Liver (tissue), 3 donors: ENCODE results near the gene NEIL1.

Experiments used
- EGR1 ChIP-seq, 2 donors: IDR thresholded peaks; 2 replicates each; pipeline ENCODE4 v1.6.1; 2016 to 2018; ENCODE audit warnings: antibody characterized with exemption in 2 of 2, low read depth in 2 of 2
- JUND ChIP-seq, 2 donors: IDR thresholded peaks; 2 replicates each; pipeline ENCODE4 v1.6.1; 2016; ENCODE audit warnings: antibody characterized with exemption in 2 of 2
- MAX ChIP-seq: IDR thresholded peaks from 2 replicates; pipeline ENCODE4 v1.6.1; 2016; ENCODE audit warnings: antibody characterized with exemption
- TF ChIP-seq, protein P1 (sequence below): fragments of 150-350 bp; IDR thresholded peaks from 2 replicates; pipeline ENCODE4 v1.5.1; 2017; ENCODE audit warnings: improper control_type of control experiment, low read depth, low read length; ENCODE audit not compliant: missing input control
- donor health status: healthy.
- donor health status: healthy.

GRCh38 chr15:75360856-75361255 is 14.0 kb downstream of the NEIL1 start:
- TF ChIP-seq MAX (no peak), EGR1 (IDR thresholded peaks at IDR 0.05; ENCODE audit: low read depth in 2 of 2) (no peak), JUND (IDR thresholded peaks at IDR 0.05) (no peak)
- TF ChIP-seq, protein P1, sequence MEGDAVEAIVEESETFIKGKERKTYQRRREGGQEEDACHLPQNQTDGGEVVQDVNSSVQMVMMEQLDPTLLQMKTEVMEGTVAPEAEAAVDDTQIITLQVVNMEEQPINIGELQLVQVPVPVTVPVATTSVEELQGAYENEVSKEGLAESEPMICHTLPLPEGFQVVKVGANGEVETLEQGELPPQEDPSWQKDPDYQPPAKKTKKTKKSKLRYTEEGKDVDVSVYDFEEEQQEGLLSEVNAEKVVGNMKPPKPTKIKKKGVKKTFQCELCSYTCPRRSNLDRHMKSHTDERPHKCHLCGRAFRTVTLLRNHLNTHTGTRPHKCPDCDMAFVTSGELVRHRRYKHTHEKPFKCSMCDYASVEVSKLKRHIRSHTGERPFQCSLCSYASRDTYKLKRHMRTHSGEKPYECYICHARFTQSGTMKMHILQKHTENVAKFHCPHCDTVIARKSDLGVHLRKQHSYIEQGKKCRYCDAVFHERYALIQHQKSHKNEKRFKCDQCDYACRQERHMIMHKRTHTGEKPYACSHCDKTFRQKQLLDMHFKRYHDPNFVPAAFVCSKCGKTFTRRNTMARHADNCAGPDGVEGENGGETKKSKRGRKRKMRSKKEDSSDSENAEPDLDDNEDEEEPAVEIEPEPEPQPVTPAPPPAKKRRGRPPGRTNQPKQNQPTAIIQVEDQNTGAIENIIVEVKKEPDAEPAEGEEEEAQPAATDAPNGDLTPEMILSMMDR = no peak
